SK-N-SH (cell line): ENCODE measurements around the gene SMCO4. TPM values are rescaled to one million over a fixed set of nuclear protein-coding genes. Genes with fewer than 3 reads are reported as not detected.

ENCODE experiments used
- CTCF ChIA-PET: fragments of 300-600, 350-600 bp; formaldehyde crosslinking; extraction: SDS; loops from one replicate; lab custom pipeline; 2021; lab: Yijun Ruan, JAX
- POLR2A ChIA-PET: fragments of 350-600 bp; sonication (Branson Sonifier 250); formaldehyde crosslinking; extraction: SDS; loops from one replicate; lab custom pipeline; 2020; ENCODE audit warnings: antibody characterized with exemption, inconsistent platforms; lab: Yijun Ruan, JAX
- DNase-seq: peaks from one replicate; pipeline ENCODE4 v3.0.0; 2012
- H2AFZ ChIP-seq: fragments of 200-600 bp; sonication (generic); 2 replicates; pipeline ENCODE4 v1.8.1; 2016; ENCODE audit warnings: antibody characterized with exemption, mild to moderate bottlenecking, low read depth
- H3F3A ChIP-seq: fragments of 200-600 bp; sonication (generic); replicated peaks from 2 replicates; pipeline ENCODE3; 2016; ENCODE audit warnings: antibody characterized with exemption, mild to moderate bottlenecking; ENCODE audit not compliant: insufficient read depth
- H3K27ac ChIP-seq, 2 experiments: fragments of 200-500 bp in 1 of 2; fragments of 200-600 bp in 1 of 2; sonication (Bioruptor generic) in 1 of 2; sonication (generic), shearing (Covaris generic) in 1 of 2; 2 replicates each; pipeline versions ENCODE4 v1.5.1 to v1.6.1; 2014 to 2016; ENCODE audit warnings: low read depth in 2 of 2, inconsistent platforms in 1 of 2, low read length in 1 of 2, mild to moderate bottlenecking in 1 of 2, mixed read lengths in 1 of 2
- H3K27me3 ChIP-seq: fragments of 200-600 bp; sonication (generic), shearing (Covaris generic); 2 replicates; pipeline ENCODE4 v1.6.1; 2016; ENCODE audit warnings: mixed run types; ENCODE audit not compliant: insufficient read depth
- H3K36me3 ChIP-seq, 2 experiments: fragments of 200-500 bp in 1 of 2; fragments of 200-600 bp in 1 of 2; sonication (Bioruptor generic) in 1 of 2; sonication (generic) in 1 of 2; replicated peaks in 1 of 2; 2 replicates each; pipeline versions ENCODE3 to v1.5.1; 2014 to 2016; ENCODE audit warnings: low read length in 1 of 2, mild to moderate bottlenecking in 1 of 2; ENCODE audit not compliant: insufficient read depth in 2 of 2, control insufficient read depth in 1 of 2
- H3K4me1 ChIP-seq, 2 experiments: fragments of 200-500 bp in 1 of 2; fragments of 200-600 bp in 1 of 2; sonication (Bioruptor generic) in 1 of 2; sonication (generic), shearing (Covaris generic) in 1 of 2; 2 replicates each; pipeline versions ENCODE4 v1.5.1 to v1.6.1; 2014 to 2016; ENCODE audit warnings: low read depth in 1 of 2, low read length in 1 of 2, mixed run types in 1 of 2; ENCODE audit not compliant: insufficient read depth in 2 of 2, control insufficient read depth in 1 of 2
- H3K4me2 ChIP-seq: fragments of 200-600 bp; sonication (generic), shearing (Covaris generic); 2 replicates; pipeline ENCODE4 v1.6.1; 2017; ENCODE audit warnings: mixed run types
- H3K4me3 ChIP-seq, 2 experiments: fragments of 200-500 bp in 1 of 2; fragments of 200-600 bp in 1 of 2; sonication (Bioruptor generic) in 1 of 2; sonication (generic), shearing (Covaris generic) in 1 of 2; 2 replicates each; pipeline versions ENCODE4 v1.5.1 to v1.8.1; 2014 to 2016; ENCODE audit warnings: low read depth in 2 of 2, inconsistent platforms in 1 of 2, low read length in 1 of 2, mild to moderate bottlenecking in 1 of 2, mixed read lengths in 1 of 2, moderate library complexity in 1 of 2
- H3K79me2 ChIP-seq: fragments of 200-600 bp; sonication (generic); 2 replicates; pipeline ENCODE4 v1.8.1; 2017; ENCODE audit warnings: mild to moderate bottlenecking; ENCODE audit not compliant: insufficient read depth
- H3K9ac ChIP-seq: fragments of 200-600 bp; sonication (generic); 2 replicates; pipeline ENCODE4 v1.6.1; 2017; ENCODE audit warnings: mixed run types
- H3K9me2 ChIP-seq: fragments of 200-600 bp; sonication (generic); 2 replicates; pipeline ENCODE4 v1.6.1; 2017; ENCODE audit warnings: mixed run types
- H3K9me3 ChIP-seq: fragments of 200-600 bp; sonication (generic); 2 replicates; pipeline ENCODE4 v1.6.1; 2017; ENCODE audit warnings: mixed run types, mild to moderate bottlenecking, moderate library complexity
- H4K20me1 ChIP-seq: fragments of 200-600 bp; sonication (generic); 2 replicates; pipeline ENCODE4 v1.6.1; 2017; ENCODE audit warnings: mild to moderate bottlenecking, mixed run types; ENCODE audit not compliant: insufficient read depth
- CHD2 ChIP-seq: fragments of 150-350 bp; IDR thresholded peaks from 2 replicates; pipeline ENCODE4 v1.6.1; 2018; ENCODE audit warnings: low read length; ENCODE audit not compliant: partially characterized antibody
- ELF1 ChIP-seq: IDR thresholded peaks from 2 replicates; pipeline ENCODE4 v1.4.0; 2012
- GABPA ChIP-seq: IDR thresholded peaks from 2 replicates; pipeline ENCODE4 v1.4.0; 2012; ENCODE audit warnings: low read depth, mild to moderate bottlenecking
- GATA2 ChIP-seq: sonication (generic); formaldehyde crosslinking; IDR thresholded peaks from 2 replicates; pipeline ENCODE4 v1.5.0; 2020; ENCODE audit warnings: mild to moderate bottlenecking, missing genetic modification reagents
- MXI1 ChIP-seq: IDR thresholded peaks from 2 replicates; pipeline ENCODE4 v1.6.1; 2012; ENCODE audit warnings: mild to moderate bottlenecking, low read depth, low read length, improper control_type of control experiment
- NFIC ChIP-seq: IDR thresholded peaks from 2 replicates; pipeline ENCODE4 v1.4.0; 2012; ENCODE audit warnings: borderline replicate concordance
- POLR2AphosphoS5 ChIP-seq: IDR thresholded peaks from 2 replicates; pipeline ENCODE4 v1.6.1; 2012; ENCODE audit warnings: low read depth, low read length
- RCOR1 ChIP-seq: fragments of 150-350 bp; IDR thresholded peaks from 2 replicates; pipeline ENCODE4 v1.6.1; 2017; ENCODE audit warnings: antibody characterized with exemption, low read length
- RXRA ChIP-seq: IDR thresholded peaks from 2 replicates; pipeline ENCODE4 v1.4.0; 2012; ENCODE audit warnings: low read depth, mild to moderate bottlenecking, borderline replicate concordance
- TCF12 ChIP-seq: IDR thresholded peaks from 2 replicates; pipeline ENCODE4 v1.4.0; 2012
- WGBS: methylation state at CpG from one replicate; pipeline ENCODE4 v1.1.6; 2017; ENCODE audit warnings: low lambda C conversion rate; 5-methylcytosine and 5-hydroxymethylcytosine counted together
- polyA plus RNA-seq, 3 experiments: library from polyadenylated mRNA; depleted of rRNA; stranded (reverse); fragments of >200 nt; gene quantifications; 2 replicates each; pipeline ENCODE4 v1.2.3, GENCODE V29; 2012
- TF ChIP-seq, protein P1 (sequence below): IDR thresholded peaks from 2 replicates; pipeline ENCODE4 v1.4.0; 2012; ENCODE audit warnings: low read depth
- TF ChIP-seq, protein P2 (sequence below): fragments of 200-600 bp; sonication (generic); IDR thresholded peaks from 2 replicates; pipeline ENCODE4 v1.6.1; 2017; ENCODE audit warnings: antibody characterized with exemption, mild to moderate bottlenecking, moderate library complexity
- TF ChIP-seq, protein P3 (sequence below): fragments of 150-350 bp; IDR thresholded peaks from 2 replicates; pipeline ENCODE4 v1.6.1; 2016; ENCODE audit warnings: mild to moderate bottlenecking, low read depth, low read length
- TF ChIP-seq, protein P4 (sequence below): IDR thresholded peaks from 2 replicates; pipeline ENCODE4 v1.4.0; 2012; ENCODE audit warnings: low read depth, borderline replicate concordance

Gene SMCO4
- polyA plus RNA-seq, 1 of the 3 experiments (the other 2 are of a cell fraction) = 9.0 TPM

DNA sequence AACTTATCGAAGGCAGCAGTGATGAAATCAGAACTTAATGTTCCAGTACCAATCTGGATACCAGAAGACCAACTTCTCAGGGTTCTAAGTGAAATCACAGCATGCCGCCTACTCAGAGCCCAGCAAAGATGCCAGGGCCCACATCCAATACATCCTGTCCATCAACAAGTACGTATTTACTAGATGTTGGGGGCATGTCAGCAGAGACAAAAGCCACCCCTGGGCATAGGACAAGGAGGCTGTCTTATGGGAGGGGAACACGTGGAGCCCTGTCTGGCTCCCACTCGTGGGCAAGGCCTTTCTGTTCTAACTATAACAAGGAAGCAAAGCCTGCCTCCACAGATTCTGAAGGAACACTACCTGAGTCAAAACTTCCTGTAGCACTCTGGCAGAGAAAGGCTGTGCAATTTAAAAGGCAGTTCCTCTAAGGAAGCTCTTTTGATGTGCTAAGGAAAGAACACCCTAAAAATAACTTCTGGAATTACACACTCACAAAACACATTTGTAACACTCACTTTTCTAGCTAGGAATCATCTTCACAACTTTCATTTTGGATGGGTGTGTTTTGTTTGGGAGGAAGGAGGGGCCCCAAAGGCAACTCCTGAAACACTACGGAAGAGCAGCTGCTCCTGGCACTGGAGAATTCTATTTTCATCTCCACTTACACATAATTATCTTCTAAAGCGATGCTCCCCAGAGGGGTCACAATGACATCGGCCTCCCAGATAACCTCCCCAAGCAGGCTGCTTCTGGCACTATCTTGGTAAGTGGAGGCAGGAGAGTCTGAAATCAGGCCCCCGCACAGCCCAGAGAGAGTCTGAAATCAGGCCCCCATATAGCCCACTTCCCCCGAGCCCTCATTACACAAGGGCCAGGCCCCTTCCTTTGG is 14.2 kb downstream of the SMCO4 start:
- ChIA-PET CTCF (interaction anchor here (1.0 to 2.1 kb wide), 3 partner anchors 11 to 294 kb away, joined by 3 to 10 read pairs (median 6); no protein-coding TSS in a partner anchor), POLR2A (no interaction called here)
- Histone ChIP-seq H3K27me3 (no peaks in the 10 kb centered on the region), H2AFZ (no peak overlapping the region), H3K79me2 (no peaks in the 10 kb centered on the region), H3K9ac (no peak overlapping the region), H3K4me2 (no peak overlapping the region), H3K4me1 (no peaks in the 10 kb centered on the region), H3K36me3 (no peaks in the 10 kb centered on the region), H3K4me3 (no peak overlapping the region), H3K9me3 (no peaks in the 10 kb centered on the region), H3F3A (no peaks in the 10 kb centered on the region), H3K9me2 (no peaks in the 10 kb centered on the region), H3K27ac (no peak overlapping the region), H4K20me1 (no peaks in the 10 kb centered on the region)
- WGBS = 81% methylated on average over 9 of the region's 10 CpGs
- no peak for DNase-seq
- TF ChIP-seq, protein P1, sequence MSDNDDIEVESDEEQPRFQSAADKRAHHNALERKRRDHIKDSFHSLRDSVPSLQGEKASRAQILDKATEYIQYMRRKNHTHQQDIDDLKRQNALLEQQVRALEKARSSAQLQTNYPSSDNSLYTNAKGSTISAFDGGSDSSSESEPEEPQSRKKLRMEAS = no peak
- TF ChIP-seq RCOR1 (no peak), GATA2 (no peak), RXRA (no peak), POLR2AphosphoS5 (no peak), TCF12 (no peak), ELF1 (no peak), MXI1 (no peak), GABPA (no peak), CHD2 (no peak), NFIC (no peak)
- TF ChIP-seq, protein P2, sequence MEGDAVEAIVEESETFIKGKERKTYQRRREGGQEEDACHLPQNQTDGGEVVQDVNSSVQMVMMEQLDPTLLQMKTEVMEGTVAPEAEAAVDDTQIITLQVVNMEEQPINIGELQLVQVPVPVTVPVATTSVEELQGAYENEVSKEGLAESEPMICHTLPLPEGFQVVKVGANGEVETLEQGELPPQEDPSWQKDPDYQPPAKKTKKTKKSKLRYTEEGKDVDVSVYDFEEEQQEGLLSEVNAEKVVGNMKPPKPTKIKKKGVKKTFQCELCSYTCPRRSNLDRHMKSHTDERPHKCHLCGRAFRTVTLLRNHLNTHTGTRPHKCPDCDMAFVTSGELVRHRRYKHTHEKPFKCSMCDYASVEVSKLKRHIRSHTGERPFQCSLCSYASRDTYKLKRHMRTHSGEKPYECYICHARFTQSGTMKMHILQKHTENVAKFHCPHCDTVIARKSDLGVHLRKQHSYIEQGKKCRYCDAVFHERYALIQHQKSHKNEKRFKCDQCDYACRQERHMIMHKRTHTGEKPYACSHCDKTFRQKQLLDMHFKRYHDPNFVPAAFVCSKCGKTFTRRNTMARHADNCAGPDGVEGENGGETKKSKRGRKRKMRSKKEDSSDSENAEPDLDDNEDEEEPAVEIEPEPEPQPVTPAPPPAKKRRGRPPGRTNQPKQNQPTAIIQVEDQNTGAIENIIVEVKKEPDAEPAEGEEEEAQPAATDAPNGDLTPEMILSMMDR = no peak
- TF ChIP-seq, protein P3, sequence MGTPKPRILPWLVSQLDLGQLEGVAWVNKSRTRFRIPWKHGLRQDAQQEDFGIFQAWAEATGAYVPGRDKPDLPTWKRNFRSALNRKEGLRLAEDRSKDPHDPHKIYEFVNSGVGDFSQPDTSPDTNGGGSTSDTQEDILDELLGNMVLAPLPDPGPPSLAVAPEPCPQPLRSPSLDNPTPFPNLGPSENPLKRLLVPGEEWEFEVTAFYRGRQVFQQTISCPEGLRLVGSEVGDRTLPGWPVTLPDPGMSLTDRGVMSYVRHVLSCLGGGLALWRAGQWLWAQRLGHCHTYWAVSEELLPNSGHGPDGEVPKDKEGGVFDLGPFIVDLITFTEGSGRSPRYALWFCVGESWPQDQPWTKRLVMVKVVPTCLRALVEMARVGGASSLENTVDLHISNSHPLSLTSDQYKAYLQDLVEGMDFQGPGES = no peak
- TF ChIP-seq, protein P4, sequence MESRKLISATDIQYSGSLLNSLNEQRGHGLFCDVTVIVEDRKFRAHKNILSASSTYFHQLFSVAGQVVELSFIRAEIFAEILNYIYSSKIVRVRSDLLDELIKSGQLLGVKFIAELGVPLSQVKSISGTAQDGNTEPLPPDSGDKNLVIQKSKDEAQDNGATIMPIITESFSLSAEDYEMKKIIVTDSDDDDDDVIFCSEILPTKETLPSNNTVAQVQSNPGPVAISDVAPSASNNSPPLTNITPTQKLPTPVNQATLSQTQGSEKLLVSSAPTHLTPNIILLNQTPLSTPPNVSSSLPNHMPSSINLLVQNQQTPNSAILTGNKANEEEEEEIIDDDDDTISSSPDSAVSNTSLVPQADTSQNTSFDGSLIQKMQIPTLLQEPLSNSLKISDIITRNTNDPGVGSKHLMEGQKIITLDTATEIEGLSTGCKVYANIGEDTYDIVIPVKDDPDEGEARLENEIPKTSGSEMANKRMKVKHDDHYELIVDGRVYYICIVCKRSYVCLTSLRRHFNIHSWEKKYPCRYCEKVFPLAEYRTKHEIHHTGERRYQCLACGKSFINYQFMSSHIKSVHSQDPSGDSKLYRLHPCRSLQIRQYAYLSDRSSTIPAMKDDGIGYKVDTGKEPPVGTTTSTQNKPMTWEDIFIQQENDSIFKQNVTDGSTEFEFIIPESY = no peak
